A549 (cell line): ENCODE data around the gene TSFM. TPM values are rescaled to one million over a fixed set of nuclear protein-coding genes. Genes with fewer than 3 reads are reported as not detected.

Experiments used
- ATAC-seq, 2 experiments: fragments of 200-7000 bp in 1 of 2; fragments of >200 bp in 1 of 2; cut with Nextera tagmentation in 1 of 2; cut with Tn5 transposase in 1 of 2; 3 replicates each; pipeline versions ENCODE4 v1.8.0 to v1.9.1; 2018 to 2020; ENCODE audit warnings: mild to moderate bottlenecking in 1 of 2, moderate library complexity in 1 of 2
- CTCF ChIA-PET: fragments of 300-600 bp; sonication (Branson Sonifier 250); formaldehyde crosslinking; extraction: SDS; loops from one replicate; lab custom pipeline; 2021; ENCODE audit warnings: antibody characterized with exemption, inconsistent platforms; lab: Yijun Ruan, JAX
- POLR2A ChIA-PET: fragments of 350-600 bp; formaldehyde crosslinking; extraction: SDS; loops from one replicate; lab custom pipeline; 2021; ENCODE audit warnings: antibody characterized with exemption, inconsistent platforms; lab: Yijun Ruan, JAX
- DNase-seq, 2 experiments: peaks; one replicate each; pipeline versions ENCODE4 v3.0.0 to v3.0.0-alpha.2; 2011 to 2016; ENCODE audit warnings: low read depth in 1 of 2, low spot score in 1 of 2
- FAIRE-seq: peaks from 2 replicates; lab custom pipeline; 2011; peaks lifted over from hg19 to GRCh38; lab: Jason Lieb, UNC
- H3K27ac ChIP-seq, 2 experiments: fragments of >200 bp; sonication (Bioruptor Twin); formaldehyde crosslinking; 3 replicates each; pipeline ENCODE4 v1.5.1; 2016 to 2017
- H3K4me1 ChIP-seq: fragments of >200 bp; sonication (Bioruptor Twin); formaldehyde crosslinking; 3 replicates; pipeline ENCODE4 v1.6.1; 2016
- H3K4me2 ChIP-seq: fragments of >200 bp; sonication (Bioruptor Twin); formaldehyde crosslinking; 3 replicates; pipeline ENCODE4 v1.6.1; 2016
- H3K4me3 ChIP-seq: fragments of >200 bp; sonication (Bioruptor Twin); formaldehyde crosslinking; 3 replicates; pipeline ENCODE4 v1.5.1; 2016
- H3K9me3 ChIP-seq: fragments of >200 bp; sonication (Bioruptor Twin); formaldehyde crosslinking; 3 replicates; pipeline ENCODE4 v1.6.1; 2016
- CBX8 ChIP-seq: fragments of 200-600 bp; sonication (generic); IDR thresholded peaks from 2 replicates; pipeline ENCODE4 v1.6.1; 2016
- CEBPB ChIP-seq, 2 experiments: fragments of >200 bp in 1 of 2; sonication (Bioruptor Twin) in 1 of 2; formaldehyde crosslinking in 1 of 2; IDR thresholded peaks; 2 replicates each; pipeline ENCODE4 v1.6.1; 2012 to 2016
- CTCF ChIP-seq: fragments of >200 bp; sonication (Bioruptor Twin); formaldehyde crosslinking; IDR thresholded peaks from 3 replicates; pipeline ENCODE4 v1.5.1; 2016
- E2F6 ChIP-seq: IDR thresholded peaks from 2 replicates; pipeline ENCODE4 v1.6.1; 2012; ENCODE audit warnings: low read depth, borderline replicate concordance
- ESRRA ChIP-seq: fragments of 150-350 bp; IDR thresholded peaks from 2 replicates; pipeline ENCODE4 v1.6.1; 2014; ENCODE audit warnings: mild to moderate bottlenecking, low read length, borderline replicate concordance
- FOXS1 ChIP-seq: fragments of 250-450 bp; sonication (Bioruptor Pico); IDR thresholded peaks from 2 replicates; pipeline ENCODE4 v1.5.0; 2020; ENCODE audit warnings: mild to moderate bottlenecking, moderate library complexity
- GATA3 ChIP-seq: IDR thresholded peaks from 2 replicates; pipeline ENCODE4 v1.6.1; 2012; ENCODE audit warnings: borderline replicate concordance
- HDAC2 ChIP-seq: fragments of 200-600 bp; sonication (generic); IDR thresholded peaks from 2 replicates; pipeline ENCODE4 v1.6.1; 2016
- HOXA7 ChIP-seq: fragments of 250-450 bp; sonication (Bioruptor Pico); IDR thresholded peaks from 2 replicates; pipeline ENCODE4 v1.5.0; 2020; ENCODE audit warnings: mild to moderate bottlenecking, moderate library complexity
- HOXB13 ChIP-seq: fragments of 250-450 bp; sonication (Bioruptor Pico); IDR thresholded peaks from 2 replicates; pipeline ENCODE4 v1.5.0; 2020; ENCODE audit warnings: low read depth, mild to moderate bottlenecking, moderate library complexity
- KDM5A ChIP-seq: fragments of 200-600 bp; sonication (generic); IDR thresholded peaks from 2 replicates; pipeline ENCODE4 v1.6.1; 2016; ENCODE audit warnings: antibody characterized with exemption, mild to moderate bottlenecking
- NPAS2 ChIP-seq: fragments of 250-450 bp; sonication (Bioruptor Pico); IDR thresholded peaks from 2 replicates; pipeline ENCODE4 v1.8.0; 2022; ENCODE audit warnings: mild to moderate bottlenecking, moderate library complexity, borderline replicate concordance
- NR3C1 ChIP-seq: fragments of >200 bp; sonication (Bioruptor Twin); formaldehyde crosslinking; IDR thresholded peaks from 3 replicates; pipeline ENCODE4 v1.6.1; 2017
- RFX5 ChIP-seq: fragments of 450-650 bp; IDR thresholded peaks from 2 replicates; pipeline ENCODE4 v1.7.1; 2014; ENCODE audit warnings: antibody characterized with exemption, mild to moderate bottlenecking, moderate library complexity
- RNF2 ChIP-seq: fragments of 200-600 bp; sonication (generic); IDR thresholded peaks from 2 replicates; pipeline ENCODE4 v1.6.1; 2016; ENCODE audit warnings: low read depth, mild to moderate bottlenecking, antibody characterized with exemption, moderate library complexity, borderline replicate concordance
- SMC3 ChIP-seq: fragments of >200 bp; sonication (Bioruptor Twin); formaldehyde crosslinking; IDR thresholded peaks from 3 replicates; pipeline ENCODE4 v1.6.1; 2018; ENCODE audit warnings: inconsistent platforms
- SREBF2 ChIP-seq: fragments of 450-650 bp; IDR thresholded peaks from 2 replicates; pipeline ENCODE4 v1.6.1; 2014; ENCODE audit warnings: mild to moderate bottlenecking, moderate library complexity
- USF2 ChIP-seq: fragments of 450-650 bp; IDR thresholded peaks from 2 replicates; pipeline ENCODE4 v1.6.1; 2014; ENCODE audit warnings: antibody characterized with exemption
- WGBS: methylation state at CpG from one replicate; pipeline ENCODE4 v1.1.6; 2017; ENCODE audit errors: missing lambda C conversion rate; 5-methylcytosine and 5-hydroxymethylcytosine counted together
- polyA plus RNA-seq, 4 experiments: library from polyadenylated mRNA; depleted of rRNA in 3 of 4; stranded (reverse); fragments of >200 nt; fragmentation: RNase III in 1 of 4; extraction: RNeasy Plus Mini Kit Qiagen cat#74134 plus additional on column Dnase treatment in 1 of 4; gene quantifications; 2 replicates in 3 of 4; 3 replicates in 1 of 4; pipeline ENCODE4 v1.2.3, GENCODE V29; 2011 to 2017

The TSFM gene
- polyA plus RNA-seq, 2 of the 4 experiments (the other 2 are of a cell fraction) = 31.7 to 60.2 TPM

GRCh38 chr12:57826966-57827365 lies 44.4 kb downstream of the TSFM start:
- Histone ChIP-seq H3K4me1 (peaks cover 4% of the 10 kb centered on the region; the same call in 1 of the 3 replicates), H3K4me3 (no peak overlapping the region)
- POLR2A ChIA-PET = no interaction called here
- TF ChIP-seq ESRRA = no peak
- TF ChIP-seq CEBPB (IDR thresholded peaks at IDR 0.05) = no peak
- no peak for TF ChIP-seq FOXS1 (CRISPR knock-in tag)
- TF ChIP-seq NPAS2 = no peak
- no peak for TF ChIP-seq USF2
- TF ChIP-seq CTCF = no peak
- no peak for TF ChIP-seq GATA3
- no peak for TF ChIP-seq SREBF2
- TF ChIP-seq KDM5A = no peak
- TF ChIP-seq HOXB13 (CRISPR knock-in tag) = no peak
- no peak for TF ChIP-seq E2F6
- no peak for TF ChIP-seq CBX8
- TF ChIP-seq RNF2 = no peak
- TF ChIP-seq HDAC2 = no peak
- no peak for TF ChIP-seq SMC3
- TF ChIP-seq NR3C1 = no peak
- TF ChIP-seq, all 56 proteins: peak for 0
- H3K9me3 ChIP-seq = no peaks in the 10 kb centered on the region
- 50% methylated on average over 1 of the region's 1 CpG for WGBS
- H3K27ac ChIP-seq = no peak overlapping the region
- DNase-seq (no peak), FAIRE-seq (no peak), ATAC-seq (no peak)
- CTCF ChIA-PET = interaction anchor here (0.6 to 9.5 kb wide), 7 partner anchors 10 to 93 kb away, joined by 3 to 142 read pairs (median 6); no protein-coding TSS in a partner anchor
- H3K4me2 ChIP-seq = no peak overlapping the region

GRCh38 chr12:57829025-57829777 lies 46.6 kb downstream of the TSFM start:
- Histone ChIP-seq H3K4me1 (peaks cover 4% of the 10 kb centered on the region; the same call in 1 of the 3 replicates), H3K4me2 (no peak overlapping the region), H3K4me3 (no peak overlapping the region), H3K27ac (no peak overlapping the region), H3K9me3 (no peaks in the 10 kb centered on the region)
- no peak for ATAC-seq
- TF ChIP-seq RFX5 = no peak
- no peak for TF ChIP-seq FOXS1 (CRISPR knock-in tag)
- no peak for TF ChIP-seq HOXA7 (CRISPR knock-in tag)
- no peak for FAIRE-seq
- ChIA-PET POLR2A (no interaction called here), CTCF (interaction anchor here (0.9 to 9.5 kb wide), 13 partner anchors 8 to 154 kb away, joined by 3 to 142 read pairs (median 5); partner anchors contain the start of gene AVIL)
- no peak for DNase-seq
- 87% methylated on average over 10 of the region's 10 CpGs for WGBS

GRCh38 chr12:57830393-57830792 lies 47.8 kb downstream of the TSFM start:
- 94% methylated on average over 2 of the region's 2 CpGs for WGBS
- no peak for TF ChIP-seq CEBPB (IDR thresholded peaks at IDR 0.05)
- H3K27ac ChIP-seq = no peak overlapping the region
- ATAC-seq (no peak), DNase-seq (no peak), FAIRE-seq (no peak)
- ChIA-PET POLR2A (no interaction called here), CTCF (interaction anchor here (0.6 to 9.5 kb wide), 10 partner anchors 13 to 1063 kb away, joined by 3 to 142 read pairs (median 6); partner anchors contain the start of gene AVIL)
- no peaks in the 10 kb centered on the region for H3K9me3 ChIP-seq
- no peak overlapping the region for H3K4me3 ChIP-seq
- H3K4me1 ChIP-seq = peaks cover 4% of the 10 kb centered on the region; the same call in 1 of the 3 replicates
- no peak overlapping the region for H3K4me2 ChIP-seq
